ENCODE data around the gene TSPEAR. TPM values are rescaled to one million over a fixed set of nuclear protein-coding genes. Genes with fewer than 3 reads are reported as not detected.
"Not testable (repeated sequence)": the region's sequence is repeated elsewhere in the genome, so short reads cannot be mapped to it uniquely, and the experiment has no call there.

The TSPEAR gene
- total RNA-seq, 1 donor from 2014 or later, result not detected

DNA sequence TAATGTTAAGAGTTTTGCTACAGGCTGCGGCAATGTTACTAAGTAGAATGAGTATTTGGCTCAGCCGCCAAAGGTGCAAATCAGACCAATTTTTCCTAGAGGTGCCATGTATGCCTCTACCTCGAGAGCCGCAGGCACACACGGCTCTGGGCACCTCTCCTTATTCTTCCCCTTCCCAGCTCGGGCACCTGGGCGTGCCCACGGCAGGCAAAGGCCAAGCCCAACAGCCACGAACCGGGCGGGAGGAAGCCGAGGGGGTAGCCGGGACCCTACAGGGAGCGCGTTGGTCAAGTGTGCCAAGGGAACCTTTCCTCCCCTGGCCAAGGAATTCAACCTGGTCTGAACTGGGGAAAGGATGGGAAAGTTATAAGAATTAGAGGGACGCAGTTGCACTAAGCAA lies 225.1 kb downstream of the TSPEAR start:
- intact Hi-C loops (cut with micrococcal nuclease), result no loop called here
- H3K4me3 Mint-ChIP-seq, result no peak overlapping the region
- H3K27ac Mint-ChIP-seq, result no peak overlapping the region
- H3K27me3 Mint-ChIP-seq, result peaks cover 10% of the 10 kb centered on the region
- peaks cover 2% of the 10 kb centered on the region for H3K4me1 Mint-ChIP-seq
- DNase-seq, result no peak
- peaks cover 4% of the 10 kb centered on the region for H3K9me3 Mint-ChIP-seq
- H3K36me3 Mint-ChIP-seq (ENCODE audit: low read depth), result no peaks in the 10 kb centered on the region

DNA sequence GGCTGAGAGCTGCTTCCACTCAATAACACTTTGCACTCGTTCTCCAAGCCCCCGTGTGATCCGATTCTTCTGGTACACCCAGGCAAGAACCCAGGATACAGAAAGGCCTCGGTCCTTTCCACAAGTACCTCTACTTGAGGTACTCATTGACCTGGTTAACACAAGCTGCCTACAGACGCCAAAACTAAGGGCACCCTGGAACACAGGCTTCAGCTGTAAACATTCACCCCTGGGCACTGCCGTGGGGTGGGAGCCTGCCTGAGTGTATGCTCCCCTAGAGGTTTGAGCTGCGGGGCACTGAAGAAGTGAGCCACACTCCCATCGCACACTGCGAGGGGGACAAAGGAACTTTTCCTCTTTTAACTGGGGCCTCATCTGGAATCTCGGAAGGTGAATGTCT lies 225.6 kb downstream of the TSPEAR start:
- Mint-ChIP-seq H3K9me3 (peaks cover 4% of the 10 kb centered on the region), H3K27me3 (peaks cover 10% of the 10 kb centered on the region), H3K27ac (no peak overlapping the region), H3K4me3 (peak overlapping the region; percentile 46), H3K4me1 (peaks cover 2% of the 10 kb centered on the region), H3K36me3 (ENCODE audit: low read depth) (no peaks in the 10 kb centered on the region)
- DNase-seq, result no peak
- intact Hi-C loops (cut with micrococcal nuclease), result no loop called here

DNA sequence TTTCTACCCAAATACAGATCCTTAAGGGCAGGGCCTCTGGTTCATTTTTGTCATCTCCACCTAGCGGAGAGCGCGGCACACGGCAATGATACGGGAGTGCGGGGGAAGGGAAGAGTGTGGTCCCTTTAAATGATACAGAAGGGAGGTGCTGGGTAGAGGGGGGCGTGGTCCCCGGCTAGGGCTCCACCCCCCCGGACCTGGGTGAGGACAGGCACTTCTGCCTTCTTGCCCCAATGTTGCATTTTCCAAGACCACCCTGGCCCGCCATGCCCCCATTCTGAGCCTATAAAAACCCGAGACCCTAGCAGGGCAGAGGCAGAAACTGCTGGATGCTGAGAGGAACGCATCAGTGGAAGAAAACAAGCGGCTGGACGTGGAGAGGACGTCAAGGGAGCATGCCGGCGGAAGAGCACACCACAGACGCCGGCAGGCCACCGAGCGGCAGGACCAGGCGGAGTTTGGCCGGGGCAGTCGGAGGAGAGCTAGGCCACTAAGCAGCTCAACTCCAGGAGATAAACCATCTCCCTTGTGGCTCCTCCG lies 226.0 kb downstream of the TSPEAR start:
- Mint-ChIP-seq H3K4me1 (peaks cover 2% of the 10 kb centered on the region), H3K36me3 (ENCODE audit: low read depth) (no peaks in the 10 kb centered on the region), H3K27ac (no peak overlapping the region), H3K4me3 (peak overlapping the region; percentile 46), H3K27me3 (peaks cover 10% of the 10 kb centered on the region), H3K9me3 (peaks cover 4% of the 10 kb centered on the region)
- DNase-seq, result peak; percentile 76
- intact Hi-C loops (cut with micrococcal nuclease), result no loop called here

DNA sequence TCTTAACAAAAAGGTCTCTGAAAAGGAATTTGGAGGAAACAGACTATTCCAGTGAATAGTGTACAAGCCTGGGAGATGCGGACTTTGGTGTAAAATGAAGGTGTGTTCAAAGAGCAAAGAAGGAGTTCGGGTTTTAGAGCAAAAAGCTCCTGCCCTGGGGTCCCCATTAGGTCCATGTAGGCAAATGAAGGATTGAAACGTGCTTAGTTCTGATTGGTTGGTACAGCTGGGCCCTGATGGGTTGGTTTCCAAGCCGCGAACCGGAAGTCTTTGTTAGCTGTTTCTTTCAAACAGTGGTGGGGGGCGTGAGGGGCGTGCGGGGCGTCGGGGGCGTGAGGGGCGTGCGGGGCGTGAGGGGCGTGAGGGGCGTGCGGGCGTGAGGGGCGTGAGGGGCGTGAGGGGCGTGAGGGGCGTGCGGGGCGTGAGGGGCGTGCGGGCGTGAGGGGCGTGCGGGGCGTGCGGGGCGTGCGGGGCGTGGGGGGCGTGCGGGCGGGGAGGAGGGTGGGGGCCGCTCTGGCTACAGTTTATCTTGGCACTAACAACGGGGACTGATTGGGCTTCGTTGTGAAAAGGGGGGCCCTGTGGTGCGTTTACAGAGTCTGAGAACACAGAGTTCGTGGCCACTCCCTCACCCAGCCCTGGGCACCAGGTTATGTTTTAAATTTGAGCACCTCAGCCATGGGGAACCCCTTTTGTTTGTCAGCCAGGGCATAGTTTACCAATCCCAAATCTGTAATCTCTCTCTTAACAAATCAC lies 226.7 kb downstream of the TSPEAR start:
- H3K4me3 Mint-ChIP-seq, result no peak overlapping the region
- no peaks in the 10 kb centered on the region for H3K4me1 Mint-ChIP-seq
- H3K36me3 Mint-ChIP-seq (ENCODE audit: low read depth), result no peaks in the 10 kb centered on the region
- H3K9me3 Mint-ChIP-seq, result no peaks in the 10 kb centered on the region
- H3K27ac Mint-ChIP-seq, result no peak overlapping the region
- intact Hi-C loops (cut with micrococcal nuclease), result no loop called here
- DNase-seq, result no peak
- H3K27me3 Mint-ChIP-seq, result peaks cover 10% of the 10 kb centered on the region

GRCh38 chr21:44483288-44484237 lies 227.8 kb downstream of the TSPEAR start:
- intact Hi-C loops (cut with micrococcal nuclease), result no loop called here
- Mint-ChIP-seq H3K4me3 (no peak overlapping the region), H3K9me3 (no peaks in the 10 kb centered on the region), H3K27ac (no peak overlapping the region), H3K4me1 (peaks cover 7% of the 10 kb centered on the region), H3K27me3 (peaks cover 10% of the 10 kb centered on the region), H3K36me3 (ENCODE audit: low read depth) (no peaks in the 10 kb centered on the region)
- DNase-seq, result no peak

DNA sequence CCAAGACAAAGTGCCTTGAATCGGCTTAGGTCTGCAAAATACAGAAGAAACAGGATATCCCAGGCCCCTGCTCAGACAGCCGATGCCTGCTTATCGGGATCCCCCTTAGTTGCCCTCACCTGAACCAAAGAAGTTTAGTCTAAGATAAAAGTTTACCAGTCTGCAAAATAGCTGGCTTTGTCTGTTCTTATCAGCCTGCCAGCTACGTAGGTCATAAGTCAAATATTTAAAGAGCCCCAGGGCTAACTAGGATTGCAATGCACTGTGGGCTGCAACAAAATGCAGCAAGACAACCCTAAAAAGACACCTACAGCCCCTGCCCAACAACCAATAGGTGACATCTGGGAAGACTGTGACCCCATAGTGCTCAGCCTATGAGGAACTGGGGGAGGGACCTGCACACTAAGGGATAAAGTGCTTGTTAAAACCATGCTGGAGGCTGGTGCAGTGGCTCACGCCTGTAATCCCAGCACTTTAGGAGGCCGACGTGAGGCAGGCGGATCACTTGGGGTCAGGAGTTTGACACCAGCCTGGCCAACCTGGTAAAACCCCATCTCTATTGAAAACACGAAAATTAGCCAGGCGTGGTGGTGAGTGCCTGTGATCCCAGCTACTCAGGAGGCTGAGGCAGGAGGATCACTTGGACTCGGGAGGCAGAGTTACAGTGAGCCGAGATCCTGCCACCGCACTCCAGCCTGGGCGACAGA lies 228.6 kb downstream of the TSPEAR start:
- H3K27ac Mint-ChIP-seq, result no peak overlapping the region
- H3K4me1 Mint-ChIP-seq, result peaks cover 7% of the 10 kb centered on the region
- no peaks in the 10 kb centered on the region for H3K9me3 Mint-ChIP-seq
- peaks cover 9% of the 10 kb centered on the region for H3K27me3 Mint-ChIP-seq
- H3K4me3 Mint-ChIP-seq, result no peak overlapping the region
- no peaks in the 10 kb centered on the region for H3K36me3 Mint-ChIP-seq (ENCODE audit: low read depth)
- intact Hi-C loops (cut with micrococcal nuclease), result no loop called here
- DNase-seq, result no peak

DNA sequence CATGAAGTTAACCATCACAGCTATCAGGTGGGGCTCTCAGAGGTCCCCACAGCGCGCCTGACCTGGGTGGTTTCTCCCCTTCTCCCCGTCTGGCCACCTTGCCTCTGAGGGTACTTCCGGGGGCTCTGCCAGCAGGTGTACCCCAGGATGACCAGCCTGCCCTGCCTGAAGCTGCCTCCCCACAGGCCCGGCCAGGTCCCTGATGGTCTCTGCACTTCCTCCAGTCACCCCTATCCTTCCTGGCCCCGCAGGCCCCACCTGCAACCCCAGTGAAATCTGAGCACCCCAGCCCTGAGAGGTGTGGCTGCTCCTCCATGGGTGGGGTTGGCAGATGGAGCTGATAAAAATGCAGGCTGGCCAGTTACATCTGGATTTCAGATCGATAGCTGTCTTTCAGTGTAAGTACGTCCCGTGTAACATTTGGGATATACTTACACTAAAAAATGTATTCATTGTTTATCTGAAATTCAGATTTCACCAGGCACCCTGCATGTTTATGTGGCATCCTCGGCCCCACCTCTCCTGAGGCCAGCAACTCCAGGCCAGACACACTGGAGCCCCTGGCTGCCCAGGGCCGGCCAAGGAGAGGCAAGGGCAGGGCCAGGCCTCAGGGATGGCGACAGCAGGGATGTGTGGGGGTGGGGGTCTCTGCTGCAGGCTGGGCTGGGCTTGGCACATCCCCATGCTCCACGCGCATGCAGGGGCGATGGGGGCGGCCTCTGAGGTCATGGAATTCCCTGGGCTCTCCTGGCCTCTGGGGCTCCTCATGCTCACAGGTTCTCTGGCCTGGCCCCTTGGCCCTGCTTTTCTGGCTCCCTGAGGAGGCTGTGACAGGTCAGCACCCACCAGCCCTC lies 230.9 kb downstream of the TSPEAR start:
- peaks cover 5% of the 10 kb centered on the region for H3K27me3 Mint-ChIP-seq
- no peaks in the 10 kb centered on the region for H3K36me3 Mint-ChIP-seq (ENCODE audit: low read depth)
- DNase-seq, result no peak
- no peaks in the 10 kb centered on the region for H3K9me3 Mint-ChIP-seq
- peaks cover 7% of the 10 kb centered on the region for H3K4me1 Mint-ChIP-seq
- intact Hi-C loops (cut with micrococcal nuclease), result no loop called here
- H3K4me3 Mint-ChIP-seq, result no peak overlapping the region
- no peak overlapping the region for H3K27ac Mint-ChIP-seq

DNA sequence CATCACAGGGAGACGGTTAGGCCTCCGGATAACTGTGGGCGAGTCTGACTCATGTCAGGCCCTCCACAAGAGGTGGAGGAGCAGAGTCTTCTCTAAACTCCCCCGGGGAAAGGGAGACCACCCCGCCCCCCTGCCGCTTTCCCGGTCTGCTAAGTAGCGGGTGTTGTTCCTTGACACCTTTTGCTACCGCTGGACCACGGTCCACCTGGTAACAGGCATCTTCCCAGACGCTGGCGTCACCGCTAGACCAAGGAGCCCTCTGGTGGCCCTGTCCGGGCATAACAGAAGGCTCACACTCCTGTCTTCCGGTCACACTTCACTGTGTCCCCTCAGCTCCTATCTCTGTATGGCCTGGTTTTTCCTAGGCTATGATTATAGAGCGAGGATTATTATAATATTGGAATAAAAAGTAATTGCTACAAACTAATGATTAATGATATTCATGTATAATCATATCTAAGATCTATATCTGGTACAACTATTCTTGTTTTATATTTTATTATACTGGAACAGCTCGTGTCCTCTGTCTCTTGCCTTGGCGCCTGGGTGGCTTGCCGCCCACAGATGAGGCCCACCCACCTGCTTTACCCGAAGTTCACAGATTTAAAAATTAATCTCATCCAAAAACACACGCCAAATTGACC lies 231.7 kb downstream of the TSPEAR start:
- H3K36me3 Mint-ChIP-seq (ENCODE audit: low read depth); H3K27me3 Mint-ChIP-seq; H3K27ac Mint-ChIP-seq; H3K4me3 Mint-ChIP-seq; H3K4me1 Mint-ChIP-seq; H3K9me3 Mint-ChIP-seq; intact Hi-C loops (cut with micrococcal nuclease): not testable (repeated sequence)
- peak; percentile 87 for DNase-seq

- H3K27ac Mint-ChIP-seq, result peak overlapping the region; percentile 47
- H3K4me3 Mint-ChIP-seq, result no peak overlapping the region
Measured at GRCh38 chr21:44478801-44479167, 232.6 kb downstream of the TSPEAR start.

DNA sequence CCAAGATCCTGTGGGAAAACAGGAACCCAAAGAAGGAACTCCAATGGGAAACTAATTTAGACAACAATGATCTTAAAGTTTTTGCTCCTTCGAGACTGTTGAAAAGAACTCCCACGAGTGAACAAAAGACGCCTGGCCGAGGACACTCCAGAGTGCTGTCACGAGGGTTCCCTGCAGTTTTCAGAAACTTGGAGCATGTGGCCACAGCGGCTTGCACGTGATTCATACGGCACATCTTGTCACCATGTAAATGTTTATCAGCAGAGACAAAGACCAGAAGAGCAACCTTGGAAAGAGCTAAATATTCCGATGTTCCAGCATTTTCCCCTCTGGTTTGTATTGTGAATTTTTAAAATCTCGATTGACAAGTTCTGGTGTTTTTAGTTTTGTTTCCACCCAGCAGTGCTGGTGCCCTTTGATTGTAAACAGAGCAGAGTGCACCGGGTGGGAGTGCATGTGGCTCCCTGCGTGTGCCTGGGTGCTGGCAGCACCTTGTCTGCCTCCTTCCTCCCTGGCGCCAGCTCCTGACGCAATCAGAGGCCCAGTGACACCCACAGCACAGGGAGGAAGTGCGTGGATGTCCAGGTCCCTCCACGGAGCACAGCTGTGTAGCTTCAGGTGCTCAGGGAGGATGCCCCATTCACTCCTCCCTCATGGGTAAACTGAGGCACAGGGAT lies 233.1 kb downstream of the TSPEAR start:
- intact Hi-C loops (cut with micrococcal nuclease), result no loop called here
- peaks cover 7% of the 10 kb centered on the region for H3K4me1 Mint-ChIP-seq
- H3K36me3 Mint-ChIP-seq (ENCODE audit: low read depth), result no peaks in the 10 kb centered on the region
- peak overlapping the region; percentile 47 for H3K27ac Mint-ChIP-seq
- DNase-seq, result no peak
- no peak overlapping the region for H3K4me3 Mint-ChIP-seq
- H3K27me3 Mint-ChIP-seq, result no peaks in the 10 kb centered on the region
- no peaks in the 10 kb centered on the region for H3K9me3 Mint-ChIP-seq

More at GRCh38 chr21:44478801-44479167, 232.6 kb downstream of the TSPEAR start:
- Mint-ChIP-seq H3K4me1 (peaks cover 7% of the 10 kb centered on the region), H3K36me3 (ENCODE audit: low read depth) (no peaks in the 10 kb centered on the region), H3K27me3 (no peaks in the 10 kb centered on the region), H3K9me3 (no peaks in the 10 kb centered on the region)
- intact Hi-C loops (cut with micrococcal nuclease), result no loop called here
- DNase-seq, result no peak

- no peaks in the 10 kb centered on the region for H3K9me3 Mint-ChIP-seq
- no peak for DNase-seq
- no peak overlapping the region for H3K4me3 Mint-ChIP-seq
- H3K27ac Mint-ChIP-seq, result no peak overlapping the region
- no peaks in the 10 kb centered on the region for H3K36me3 Mint-ChIP-seq (ENCODE audit: low read depth)
- no peaks in the 10 kb centered on the region for H3K27me3 Mint-ChIP-seq
- intact Hi-C loops (cut with micrococcal nuclease), result no loop called here
- H3K4me1 Mint-ChIP-seq, result peaks cover 7% of the 10 kb centered on the region
Measured at GRCh38 chr21:44477712-44478111, 233.7 kb downstream of the TSPEAR start.

DNA sequence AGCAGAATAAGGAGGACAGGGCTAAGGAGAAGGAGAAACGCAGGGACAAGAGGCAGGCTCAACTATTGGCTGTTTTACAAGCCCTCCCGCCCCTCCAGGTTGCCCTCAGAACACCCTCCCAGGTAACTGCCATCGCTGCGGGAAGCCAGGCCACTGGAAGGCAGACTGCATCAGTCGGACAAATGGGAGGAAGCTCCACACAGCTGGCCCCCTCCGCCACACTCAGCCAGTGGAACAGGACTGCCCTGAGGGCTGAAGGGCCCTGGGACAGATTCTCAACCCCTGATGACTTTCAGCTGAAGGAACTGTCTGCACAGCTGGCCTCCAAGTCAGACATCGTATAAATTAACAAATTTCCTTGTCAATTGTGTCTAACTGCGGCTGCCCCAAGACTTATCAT lies 234.2 kb downstream of the TSPEAR start:
- Mint-ChIP-seq H3K4me1 (peaks cover 7% of the 10 kb centered on the region), H3K36me3 (ENCODE audit: low read depth) (no peaks in the 10 kb centered on the region), H3K27ac (no peak overlapping the region), H3K27me3 (no peaks in the 10 kb centered on the region), H3K4me3 (no peak overlapping the region), H3K9me3 (no peaks in the 10 kb centered on the region)
- no peak for DNase-seq
- intact Hi-C loops (cut with micrococcal nuclease), result no loop called here
